Esophagus squamous epithelium (tissue), 5 donors: ENCODE measurements around the gene BTAF1. TPM values are rescaled to one million over a fixed set of nuclear protein-coding genes. Genes with fewer than 3 reads are reported as not detected.

Experiments used
- DNase-seq: peaks from one replicate; lab custom pipeline; 2025; lab: John Stamatoyannopoulos, UW
- H3K27ac ChIP-seq, 4 donors: fragments of 200-600 bp; sonication (generic); one replicate each; pipeline ENCODE4 v1.5.1; 2016 to 2019; ENCODE audit warnings: mild to moderate bottlenecking in 1 of 4
- H3K27me3 ChIP-seq, 4 donors: fragments of 200-600 bp; sonication (generic); 1 replicate in 3 of 4; 2 replicates in 1 of 4; pipeline versions ENCODE4 v1.5.1 to v1.6.0; 2017 to 2021; ENCODE audit warnings: antibody characterized with exemption in 1 of 4
- H3K36me3 ChIP-seq, 3 donors: fragments of 200-600 bp; sonication (generic); one replicate each; pipeline ENCODE4 v1.5.1; 2016 to 2019
- H3K4me1 ChIP-seq, 3 donors: fragments of 200-600 bp; sonication (generic); one replicate each; pipeline ENCODE4 v1.5.1; 2017 to 2019
- H3K4me3 ChIP-seq, 4 donors: fragments of 200-600 bp; sonication (generic); 1 replicate in 3 of 4; 2 replicates in 1 of 4; pipeline ENCODE4 v1.5.1; 2016 to 2019; ENCODE audit warnings: mild to moderate bottlenecking in 2 of 4, moderate library complexity in 1 of 4
- H3K9me3 ChIP-seq, 3 donors: fragments of 200-600 bp; sonication (generic); one replicate each; pipeline ENCODE4 v1.5.1; 2016 to 2019
- POLR2A ChIP-seq, 4 donors: fragments of 450-650 bp; IDR thresholded peaks; one replicate each; pipeline ENCODE4 v1.6.1; 2017; ENCODE audit warnings: antibody characterized with exemption in 4 of 4, mild to moderate bottlenecking in 4 of 4, moderate library complexity in 3 of 4
- WGBS, 2 donors: methylation state at CpG; one replicate each; pipeline ENCODE4 v1.1.5; 2018; 5-methylcytosine and 5-hydroxymethylcytosine counted together
- intact Hi-C: fragments of 100-400 bp; cut with DNase I; formaldehyde crosslinking; loops from one replicate; pipeline ENCODE4 v1.15.0; 2022
- total RNA-seq, 4 donors: library from RNA; depleted of rRNA; stranded (reverse); fragments of >200 nt; gene quantifications; one replicate each; pipeline ENCODE4 v1.1.0, GENCODE V29; 2016
- TF ChIP-seq, protein P1 (sequence below), 6 experiments: fragments of 450-650 bp in 4 of 6; fragments of 200-600 bp in 2 of 6; sonication (generic) in 2 of 6; IDR thresholded peaks; one replicate each; pipeline ENCODE4 v1.5.1; 2016 to 2019; ENCODE audit warnings: antibody characterized with exemption in 6 of 6, mild to moderate bottlenecking in 4 of 6, moderate library complexity in 4 of 6
- donor health status: DM: yes; HTN: yes; CAD: no.

The BTAF1 gene
- total RNA-seq, 4 donors from 2014 or later: 19.0 to 52.8 (median 28.0) TPM

DNA sequence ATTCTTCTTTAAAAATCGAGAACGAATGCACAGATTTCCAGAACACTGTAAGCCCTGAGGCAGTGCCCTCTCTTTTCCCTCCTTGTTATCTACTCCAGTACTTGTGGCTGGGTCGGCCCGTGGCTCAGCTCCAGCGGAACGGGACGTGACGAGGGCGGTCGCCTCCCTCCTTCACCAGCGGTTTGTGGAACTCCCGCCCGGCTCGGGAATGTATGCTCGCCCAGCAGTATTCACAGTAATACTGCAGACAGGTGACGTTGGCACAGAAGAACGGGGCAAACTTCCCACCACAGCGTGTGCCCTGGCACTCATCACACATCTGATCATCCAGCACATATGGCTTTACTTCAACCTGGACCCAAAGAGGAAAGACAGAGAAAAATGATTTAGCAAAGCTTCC lies 128.5 kb downstream of the BTAF1 start:
- TF ChIP-seq POLR2A (IDR thresholded peaks at IDR 0.05): no peak
- TF ChIP-seq, protein P1, sequence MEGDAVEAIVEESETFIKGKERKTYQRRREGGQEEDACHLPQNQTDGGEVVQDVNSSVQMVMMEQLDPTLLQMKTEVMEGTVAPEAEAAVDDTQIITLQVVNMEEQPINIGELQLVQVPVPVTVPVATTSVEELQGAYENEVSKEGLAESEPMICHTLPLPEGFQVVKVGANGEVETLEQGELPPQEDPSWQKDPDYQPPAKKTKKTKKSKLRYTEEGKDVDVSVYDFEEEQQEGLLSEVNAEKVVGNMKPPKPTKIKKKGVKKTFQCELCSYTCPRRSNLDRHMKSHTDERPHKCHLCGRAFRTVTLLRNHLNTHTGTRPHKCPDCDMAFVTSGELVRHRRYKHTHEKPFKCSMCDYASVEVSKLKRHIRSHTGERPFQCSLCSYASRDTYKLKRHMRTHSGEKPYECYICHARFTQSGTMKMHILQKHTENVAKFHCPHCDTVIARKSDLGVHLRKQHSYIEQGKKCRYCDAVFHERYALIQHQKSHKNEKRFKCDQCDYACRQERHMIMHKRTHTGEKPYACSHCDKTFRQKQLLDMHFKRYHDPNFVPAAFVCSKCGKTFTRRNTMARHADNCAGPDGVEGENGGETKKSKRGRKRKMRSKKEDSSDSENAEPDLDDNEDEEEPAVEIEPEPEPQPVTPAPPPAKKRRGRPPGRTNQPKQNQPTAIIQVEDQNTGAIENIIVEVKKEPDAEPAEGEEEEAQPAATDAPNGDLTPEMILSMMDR (IDR thresholded peaks at IDR 0.05): no peak
- no peaks in the 10 kb centered on the region for H3K4me1 ChIP-seq
- H3K27ac ChIP-seq: no peak overlapping the region
- no peaks in the 10 kb centered on the region for H3K27me3 ChIP-seq
- H3K4me3 ChIP-seq: no peak overlapping the region
- WGBS, 2 donors: 69 to 77% methylated on average over 14 to 18 of the region's 18 CpGs
- no peaks in the 10 kb centered on the region for H3K9me3 ChIP-seq
- intact Hi-C loops: no loop called here
- DNase-seq: no peak
- peaks cover 0 to 58% (median 0%) of the 10 kb centered on the region in 3 donors for H3K36me3 ChIP-seq

- no peaks in the 10 kb centered on the region for H3K27me3 ChIP-seq
- no peaks in the 10 kb centered on the region for H3K9me3 ChIP-seq
- intact Hi-C loops: no loop called here
- H3K4me1 ChIP-seq: no peaks in the 10 kb centered on the region
- no peak for DNase-seq
- no peak for TF ChIP-seq POLR2A (IDR thresholded peaks at IDR 0.05)
- TF ChIP-seq, protein P1 (IDR thresholded peaks at IDR 0.05): no peak
- no peak overlapping the region for H3K27ac ChIP-seq
- peaks cover 0 to 60% (median 0%) of the 10 kb centered on the region in 3 donors for H3K36me3 ChIP-seq
- 71 to 83% methylated on average over 5 of the region's 5 CpGs for WGBS, 2 donors
- no peak overlapping the region for H3K4me3 ChIP-seq
Observed at GRCh38 chr10:92052741-92053140, 129.2 kb downstream of the BTAF1 start.

DNA sequence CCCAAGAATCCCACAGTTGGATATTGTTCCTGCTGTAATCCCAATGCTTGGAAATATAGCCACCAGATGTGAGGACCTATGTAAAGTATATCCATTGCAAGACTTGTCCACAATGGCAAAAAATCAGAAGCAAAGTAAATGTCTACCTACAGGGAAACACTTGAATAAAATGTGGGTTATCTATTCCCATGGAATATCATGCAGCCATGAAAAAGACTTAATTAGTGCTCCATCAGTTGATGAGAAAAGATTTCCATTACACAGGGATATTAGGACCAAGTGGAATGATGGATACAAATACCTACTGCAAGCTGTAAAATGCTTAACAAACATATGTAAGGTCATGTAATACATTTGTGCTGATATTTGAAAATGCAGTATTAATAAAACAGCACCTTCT lies 131.2 kb downstream of the BTAF1 start:
- intact Hi-C loops: no loop called here
- Histone ChIP-seq H3K36me3 (peaks cover 0 to 64% (median 0%) of the 10 kb centered on the region in 3 donors), H3K27me3 (no peaks in the 10 kb centered on the region), H3K9me3 (no peaks in the 10 kb centered on the region), H3K27ac (no peak overlapping the region), H3K4me3 (no peak overlapping the region), H3K4me1 (no peaks in the 10 kb centered on the region)
- no peak for TF ChIP-seq POLR2A (IDR thresholded peaks at IDR 0.05)
- TF ChIP-seq, protein P1 (IDR thresholded peaks at IDR 0.05): no peak
- DNase-seq: no peak

DNA sequence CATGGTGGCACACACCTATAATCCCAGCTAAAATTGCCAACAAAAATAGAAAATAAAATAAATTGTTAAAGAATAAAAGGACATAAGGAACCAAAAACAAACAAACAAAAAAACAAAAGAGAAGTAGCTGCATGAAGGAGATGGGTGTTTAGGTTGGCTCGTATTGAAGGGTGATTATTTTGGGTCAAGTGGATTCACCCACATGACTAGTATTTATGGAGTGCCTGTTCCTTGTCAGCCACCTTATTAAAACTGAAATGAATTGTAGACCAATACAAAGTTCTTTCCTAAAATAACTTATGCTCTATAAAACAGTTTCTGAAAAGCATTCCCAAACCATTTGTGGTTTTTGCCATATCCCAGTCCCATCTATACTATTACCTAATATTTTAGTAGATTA lies 138.7 kb downstream of the BTAF1 start:
- H3K27me3 ChIP-seq: no peaks in the 10 kb centered on the region
- intact Hi-C loops: no loop called here
- H3K9me3 ChIP-seq: no peaks in the 10 kb centered on the region
- 67 to 86% methylated on average over 1 of the region's 1 CpG for WGBS, 2 donors
- TF ChIP-seq POLR2A (IDR thresholded peaks at IDR 0.05): no peak
- TF ChIP-seq, protein P1 (IDR thresholded peaks at IDR 0.05): no peak
- no peaks in the 10 kb centered on the region for H3K4me1 ChIP-seq
- H3K4me3 ChIP-seq: no peak overlapping the region
- DNase-seq: no peak
- H3K27ac ChIP-seq: no peak overlapping the region
- peaks cover 0 to 31% (median 0%) of the 10 kb centered on the region in 3 donors for H3K36me3 ChIP-seq

- H3K4me3 ChIP-seq: no peak overlapping the region
- H3K27me3 ChIP-seq: no peaks in the 10 kb centered on the region
- WGBS, 2 donors: 93 to 96% methylated on average over 2 of the region's 2 CpGs
- no peak for TF ChIP-seq POLR2A (IDR thresholded peaks at IDR 0.05)
- TF ChIP-seq, protein P1 (IDR thresholded peaks at IDR 0.05): no peak
- no peak for DNase-seq
- H3K4me1 ChIP-seq: no peaks in the 10 kb centered on the region
- no peak overlapping the region for H3K27ac ChIP-seq
- peaks cover 0 to 45% (median 0%) of the 10 kb centered on the region in 3 donors for H3K36me3 ChIP-seq
- intact Hi-C loops: no loop called here
- H3K9me3 ChIP-seq: no peaks in the 10 kb centered on the region
Observed at GRCh38 chr10:92064506-92064905, 140.9 kb downstream of the BTAF1 start.
